Measurements from ENCODE around the gene CSNK2A1. TPM values are rescaled to one million over a fixed set of nuclear protein-coding genes. Genes with fewer than 3 reads are reported as not detected.

The CSNK2A1 gene
- total and polyA plus RNA-seq, 2 donors (not counting 1 experiment from before 2014, with no cell fraction given): 28.3 to 125 TPM

DNA sequence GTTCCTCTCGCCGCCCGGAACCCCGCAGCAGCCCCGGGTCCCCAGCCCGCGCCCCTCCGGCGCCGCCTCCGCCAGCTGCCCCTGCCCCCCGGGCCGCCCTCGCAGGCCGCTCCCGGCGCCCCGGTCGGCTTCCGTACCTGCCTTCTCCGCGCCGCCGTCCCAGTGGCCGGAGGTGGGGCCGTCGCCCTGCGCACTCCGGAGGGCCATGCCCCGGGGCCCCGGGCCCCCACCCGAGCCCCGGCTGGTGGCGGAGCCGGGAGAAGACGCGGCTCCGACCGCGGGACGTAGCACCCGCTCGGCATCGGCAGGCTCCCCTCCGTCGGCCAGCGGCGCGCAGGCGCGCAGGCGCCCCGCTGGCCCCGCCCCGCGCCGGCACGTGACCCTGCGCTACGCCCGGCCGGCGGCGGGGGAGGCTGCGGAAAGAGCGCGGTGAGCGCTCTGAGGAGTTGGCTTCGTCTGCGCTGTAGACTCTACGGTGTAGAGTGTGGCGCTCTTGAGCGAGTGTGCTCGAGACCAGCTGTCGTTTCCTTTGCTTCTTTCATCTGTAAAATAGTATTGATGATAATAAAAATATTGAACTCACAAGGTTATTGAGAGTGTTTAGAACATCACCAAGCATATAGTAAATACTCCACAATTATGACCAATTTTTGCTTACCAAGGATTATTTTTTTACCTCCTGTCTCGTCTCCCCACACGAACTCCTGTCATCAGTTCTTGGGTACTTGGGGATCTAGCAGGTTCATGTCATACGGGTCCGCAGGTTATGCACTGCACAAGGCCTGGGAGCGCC lies 81.2 kb downstream of the CSNK2A1 start, which contains the start of gene TBC1D20:
Gene TBC1D20 (minus strand): TSS at position 335 of the 793 bp plus-strand sequence. CDS start 128 bp downstream, at position 207.
- Mint-ChIP-seq H3K9me3 (ENCODE audit: insufficient read depth) (no peaks in the 10 kb centered on the region), H3K4me3 (peak within 1 kb of the TSS; percentile 94), H3K27ac (peak within 1 kb of the TSS; percentile 95), H3K4me1 (peaks cover 37% of the 10 kb centered on the region), H3K27me3 (peaks cover 3% of the 10 kb centered on the region)
- H3K4me2 ChIP-seq (replicated peaks; ENCODE audit: low read depth, low read length, poor library complexity, severe bottlenecking): peak within 1 kb of the TSS; percentile 76
- H3K4me1 ChIP-seq (ENCODE audit: control insufficient read depth in 2 of 2, insufficient read depth in 2 of 2, low read length in 2 of 2): peaks cover 14 to 17% of the 10 kb centered on the region in 2 donors
- peaks cover 0 to 1% (median 0%) of the 10 kb centered on the region in 4 experiments for H3K27me3 ChIP-seq (replicated peaks in 1 of 4; ENCODE audit: control extremely low read depth in 1 of 4, control insufficient read depth in 3 of 4, insufficient read depth in 4 of 4, low read length in 3 of 4)
- H4K20me1 ChIP-seq (ENCODE audit: control insufficient read depth, insufficient read depth, low read length, poor library complexity, severe bottlenecking): peaks cover 36% of the 10 kb centered on the region
- no peak for TF ChIP-seq EZH2 (IDR thresholded peaks at IDR 0.05; ENCODE audit: borderline replicate concordance, insufficient read depth, low read depth, low read length, poor library complexity, severe bottlenecking)
- TF ChIP-seq, protein P1, sequence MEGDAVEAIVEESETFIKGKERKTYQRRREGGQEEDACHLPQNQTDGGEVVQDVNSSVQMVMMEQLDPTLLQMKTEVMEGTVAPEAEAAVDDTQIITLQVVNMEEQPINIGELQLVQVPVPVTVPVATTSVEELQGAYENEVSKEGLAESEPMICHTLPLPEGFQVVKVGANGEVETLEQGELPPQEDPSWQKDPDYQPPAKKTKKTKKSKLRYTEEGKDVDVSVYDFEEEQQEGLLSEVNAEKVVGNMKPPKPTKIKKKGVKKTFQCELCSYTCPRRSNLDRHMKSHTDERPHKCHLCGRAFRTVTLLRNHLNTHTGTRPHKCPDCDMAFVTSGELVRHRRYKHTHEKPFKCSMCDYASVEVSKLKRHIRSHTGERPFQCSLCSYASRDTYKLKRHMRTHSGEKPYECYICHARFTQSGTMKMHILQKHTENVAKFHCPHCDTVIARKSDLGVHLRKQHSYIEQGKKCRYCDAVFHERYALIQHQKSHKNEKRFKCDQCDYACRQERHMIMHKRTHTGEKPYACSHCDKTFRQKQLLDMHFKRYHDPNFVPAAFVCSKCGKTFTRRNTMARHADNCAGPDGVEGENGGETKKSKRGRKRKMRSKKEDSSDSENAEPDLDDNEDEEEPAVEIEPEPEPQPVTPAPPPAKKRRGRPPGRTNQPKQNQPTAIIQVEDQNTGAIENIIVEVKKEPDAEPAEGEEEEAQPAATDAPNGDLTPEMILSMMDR (IDR thresholded peaks at IDR 0.05): no peak
- CTCF ChIA-PET: interaction anchor here (0.8 to 2.4 kb wide), 6 partner anchors 11 to 108 kb away, joined by 3 to 9 read pairs (median 4); no protein-coding TSS in a partner anchor
- ATAC-seq (ENCODE audit: low read depth): peak; percentile 95
- H3K36me3 ChIP-seq (replicated peaks in 1 of 2; ENCODE audit: control extremely low read depth in 1 of 2, control insufficient read depth in 1 of 2, extremely low read depth in 1 of 2, insufficient read depth in 2 of 2, low read length in 1 of 2): no peaks in the 10 kb centered on the region
- peaks cover 0 to 4% (median 0%) of the 10 kb centered on the region in 3 donors for H3K9me3 ChIP-seq (ENCODE audit: control extremely low read depth in 1 of 3, control insufficient read depth in 2 of 3, insufficient read depth in 1 of 3, low read length in 2 of 3)
- WGBS (ENCODE audit: insufficient coverage): 0% methylated on average over 72 of the region's 80 CpGs
- peak within 1 kb of the TSS; percentile 58 to 83 (median 76) for H3K4me3 ChIP-seq (ENCODE audit: control extremely low read depth in 1 of 5, extremely low read depth in 1 of 5, insufficient read depth in 1 of 5, low read depth in 2 of 5, low read length in 4 of 5)
- intact Hi-C loops (cut with micrococcal nuclease): loop anchor here (1.0 to 2.0 kb wide), 6 partner anchors 17 to 370 kb away; partner anchors contain the start of genes CSNK2A1, FAM110A and SOX12
- H2AFZ ChIP-seq (ENCODE audit: insufficient read depth, low read depth, low read length, poor library complexity, severe bottlenecking): peak within 1 kb of the TSS; percentile 84
- peak within 1 kb of the TSS; percentile 61 to 85 for H3K27ac ChIP-seq (ENCODE audit: low read length in 2 of 2)
- peaks cover 41% of the 10 kb centered on the region for H3K79me2 ChIP-seq (ENCODE audit: control insufficient read depth, insufficient read depth, low read length)
- POLR2A ChIA-PET: interaction anchor here (0.7 to 2.3 kb wide), 4 partner anchors 21 to 81 kb away, joined by 4 to 7 read pairs (median 4); partner anchors contain the start of gene RBCK1
- peak within 1 kb of the TSS; percentile 86 for H3K9ac ChIP-seq (ENCODE audit: low read length)
- peak; percentile 94 for DNase-seq
